ENCODE measurements around the gene NDUFB3. TPM values are rescaled to one million over a fixed set of nuclear protein-coding genes. Genes with fewer than 3 reads are reported as not detected.

Gene NDUFB3
- total RNA-seq, 1 donor from 2014 or later, result 38.8 TPM

DNA sequence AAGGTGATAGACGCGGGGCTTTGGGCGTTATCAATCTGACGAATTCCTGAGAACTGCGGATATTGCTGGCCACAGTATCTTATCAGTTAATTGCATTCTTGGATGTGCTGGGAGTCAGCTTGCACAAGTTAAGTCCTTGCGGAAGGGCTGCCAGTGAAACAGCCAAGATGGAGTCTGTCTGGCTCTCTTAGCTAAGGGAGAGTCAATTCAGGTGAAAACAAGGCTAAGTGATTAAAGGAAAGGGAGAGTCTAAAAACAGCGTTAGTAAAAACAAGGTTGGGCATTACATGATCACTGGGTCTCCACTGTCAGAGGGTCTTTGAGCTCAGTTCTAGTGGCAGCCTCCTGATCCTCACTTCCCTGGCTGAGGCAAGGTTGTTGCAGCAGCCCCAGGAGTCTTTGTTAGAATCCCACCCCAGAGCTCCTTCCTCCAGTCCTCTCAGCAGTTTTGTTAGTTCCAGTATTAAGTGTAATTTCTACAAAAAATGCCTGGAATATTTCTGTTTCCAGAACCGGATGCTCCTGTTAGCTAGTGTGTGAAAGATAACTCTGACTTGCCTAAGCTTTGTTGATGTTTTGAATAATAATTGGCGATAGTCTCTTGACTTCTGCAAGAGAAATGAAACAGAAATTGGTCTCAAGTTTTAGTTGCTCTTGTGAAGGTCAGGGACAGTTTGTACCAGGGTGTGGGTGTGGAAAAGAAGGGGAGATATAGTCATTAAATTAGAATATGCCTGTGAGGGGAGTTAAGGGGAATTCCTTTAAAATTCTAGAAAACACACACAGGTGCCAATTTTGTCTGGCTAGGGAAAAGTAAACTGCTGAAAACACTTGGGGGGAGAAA, 54.7 kb downstream of the NDUFB3 start:
- H3K4me3 ChIP-seq, result peak overlapping the region; percentile 1 to 17
- peak overlapping the region; percentile 74 for H3K27ac ChIP-seq
- intact Hi-C loops (cut with DNase I), result no loop called here
- H3K36me3 ChIP-seq, result no peaks in the 10 kb centered on the region
- no peaks in the 10 kb centered on the region for H3K27me3 ChIP-seq
- H3K9me3 ChIP-seq, result no peaks in the 10 kb centered on the region
- peaks cover 97% of the 10 kb centered on the region for H3K4me1 ChIP-seq
- DNase-seq (ENCODE audit: extremely low spot score in 2 of 2), result no peak
- TF ChIP-seq POLR2AphosphoS5 (IDR thresholded peaks at IDR 0.05; ENCODE audit: insufficient read depth in 1 of 2, low read depth in 1 of 2), result peak in 1 of 2 donors; percentile 56
- no peak for TF ChIP-seq CTCF (IDR thresholded peaks at IDR 0.05)
- no peak for TF ChIP-seq POLR2A (IDR thresholded peaks at IDR 0.05)

DNA sequence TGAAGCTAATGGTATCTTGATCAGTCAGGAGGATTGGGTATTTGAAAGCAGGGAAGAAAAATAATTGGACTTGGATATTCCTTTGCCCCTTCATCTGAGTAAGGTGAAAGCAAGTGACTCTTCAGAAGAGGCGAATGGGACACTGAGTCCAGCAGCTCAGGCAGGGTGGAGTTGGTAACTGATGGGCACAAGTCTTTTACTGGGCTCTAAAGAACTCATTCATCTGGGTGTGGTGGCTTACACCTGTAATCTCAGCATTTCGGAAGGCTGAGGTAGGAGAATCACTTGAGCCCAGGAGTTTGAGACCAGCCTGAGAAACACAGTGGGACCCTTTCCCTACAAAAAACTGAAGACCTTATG, 55.3 kb downstream of the NDUFB3 start:
- Histone ChIP-seq H3K36me3 (no peaks in the 10 kb centered on the region), H3K4me3 (peak overlapping the region in 1 of 2 donors; percentile 8), H3K9me3 (no peaks in the 10 kb centered on the region), H3K4me1 (peaks cover 97% of the 10 kb centered on the region), H3K27ac (peak overlapping the region; percentile 74), H3K27me3 (no peaks in the 10 kb centered on the region)
- no peak for DNase-seq (ENCODE audit: extremely low spot score in 2 of 2)
- TF ChIP-seq POLR2AphosphoS5 (IDR thresholded peaks at IDR 0.05; ENCODE audit: insufficient read depth in 1 of 2, low read depth in 1 of 2), result no peak
- no peak for TF ChIP-seq CTCF (IDR thresholded peaks at IDR 0.05)
- TF ChIP-seq POLR2A (IDR thresholded peaks at IDR 0.05), result no peak
- intact Hi-C loops (cut with DNase I), result no loop called here

DNA sequence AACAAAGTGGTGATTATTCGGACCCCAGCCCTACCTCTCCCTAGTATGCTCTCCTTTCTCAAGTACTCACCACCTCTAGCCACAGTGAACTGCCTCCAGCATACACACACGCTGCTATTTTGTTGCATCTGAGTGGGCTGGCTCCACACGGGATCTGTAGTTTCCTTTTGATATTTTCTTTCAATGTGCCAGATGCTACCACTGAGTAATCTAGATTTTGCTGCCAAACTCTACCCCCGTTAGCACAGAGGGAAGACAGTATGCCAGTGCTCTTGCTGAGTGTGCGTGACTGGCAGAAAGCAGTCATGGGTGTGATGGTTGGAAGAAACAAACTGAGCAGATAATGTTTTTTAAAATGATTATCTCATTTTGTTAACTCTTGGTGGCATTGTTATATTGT, 55.8 kb downstream of the NDUFB3 start:
- intact Hi-C loops (cut with DNase I), result no loop called here
- peaks cover 98% of the 10 kb centered on the region for H3K4me1 ChIP-seq

DNA sequence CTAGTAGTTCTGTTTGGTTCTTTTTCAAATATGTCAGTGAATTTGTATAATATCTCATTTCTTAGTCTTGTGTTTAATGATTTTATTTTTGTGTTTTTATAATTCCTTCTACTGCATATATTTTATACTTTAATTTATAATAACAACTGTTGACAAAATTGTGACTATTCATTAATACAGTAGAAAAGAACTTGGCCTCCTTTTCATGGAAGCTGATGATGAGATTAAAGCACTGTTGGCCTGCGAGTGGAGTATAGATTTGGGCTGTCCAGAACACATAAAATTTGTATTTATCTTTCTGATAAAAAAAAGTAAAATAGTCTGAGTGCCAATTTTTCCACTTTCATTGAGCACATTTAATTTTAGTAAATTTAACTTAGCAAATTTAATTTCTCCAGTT, 56.2 kb downstream of the NDUFB3 start:
- DNase-seq (ENCODE audit: extremely low spot score in 2 of 2), result no peak
- Histone ChIP-seq H3K4me3 (no peak overlapping the region), H3K27ac (peak overlapping the region; percentile 74), H3K9me3 (no peaks in the 10 kb centered on the region), H3K4me1 (peaks cover 98% of the 10 kb centered on the region), H3K27me3 (no peaks in the 10 kb centered on the region), H3K36me3 (peaks cover 0 to 2% of the 10 kb centered on the region in 2 donors)
- intact Hi-C loops (cut with DNase I), result no loop called here
- TF ChIP-seq POLR2AphosphoS5 (IDR thresholded peaks at IDR 0.05; ENCODE audit: insufficient read depth in 1 of 2, low read depth in 1 of 2), result no peak
- TF ChIP-seq CTCF (IDR thresholded peaks at IDR 0.05), result no peak
- no peak for TF ChIP-seq POLR2A (IDR thresholded peaks at IDR 0.05)

More for the DNA sequence above, 55.8 kb downstream of the NDUFB3 start:
- H3K4me3 ChIP-seq, result peak overlapping the region in 1 of 2 donors; percentile 8
- TF ChIP-seq POLR2AphosphoS5 (IDR thresholded peaks at IDR 0.05; ENCODE audit: insufficient read depth in 1 of 2, low read depth in 1 of 2) (peak in 1 of 2 donors; percentile 15), CTCF (IDR thresholded peaks at IDR 0.05) (no peak)
- no peaks in the 10 kb centered on the region for H3K27me3 ChIP-seq
- no peaks in the 10 kb centered on the region for H3K9me3 ChIP-seq
- H3K36me3 ChIP-seq, result no peaks in the 10 kb centered on the region
- peak overlapping the region; percentile 74 for H3K27ac ChIP-seq
- no peak for DNase-seq (ENCODE audit: extremely low spot score in 2 of 2)

- DNase-seq (ENCODE audit: extremely low spot score in 2 of 2), result no peak
- Histone ChIP-seq H3K4me3 (no peak overlapping the region), H3K4me1 (peaks cover 94% of the 10 kb centered on the region), H3K27ac (peak overlapping the region; percentile 74), H3K36me3 (peaks cover 0 to 8% of the 10 kb centered on the region in 2 donors), H3K27me3 (no peaks in the 10 kb centered on the region), H3K9me3 (no peaks in the 10 kb centered on the region)
- intact Hi-C loops (cut with DNase I), result no loop called here
- TF ChIP-seq CTCF (IDR thresholded peaks at IDR 0.05) (no peak), POLR2AphosphoS5 (IDR thresholded peaks at IDR 0.05; ENCODE audit: insufficient read depth in 1 of 2, low read depth in 1 of 2) (peak in 1 of 2 donors; percentile 48), POLR2A (IDR thresholded peaks at IDR 0.05) (no peak)
Measured at GRCh38 chr2:201128933-201129505, 57.2 kb downstream of the NDUFB3 start.

All from vagina (tissue), 2 donors.